GM12891 (cell line): ENCODE data around the gene LAMA2.

Source experiments
- DNase-seq: peaks from one replicate; pipeline ENCODE4 v3.0.0; 2011; ENCODE audit warnings: low spot score; ENCODE audit not compliant: insufficient read length
- FAIRE-seq: peaks from 2 replicates; lab custom pipeline; 2011; peaks lifted over from hg19 to GRCh38; lab: Jason Lieb, UNC
- PAX5 ChIP-seq: IDR thresholded peaks from 2 replicates; pipeline ENCODE4 v1.6.1; 2011; ENCODE audit warnings: low read length, moderate library complexity, mild to moderate bottlenecking; ENCODE audit not compliant: insufficient read depth, severe bottlenecking
- POLR2A ChIP-seq: IDR thresholded peaks from 2 replicates; pipeline ENCODE4 v1.6.1; 2011; ENCODE audit warnings: low read depth, low read length, control low read depth
- POLR2AphosphoS5 ChIP-seq: IDR thresholded peaks from 2 replicates; pipeline ENCODE4 v1.6.1; 2011; ENCODE audit warnings: low read depth, low read length, control low read depth
- POU2F2 ChIP-seq: IDR thresholded peaks from 2 replicates; pipeline ENCODE4 v1.6.1; 2011; ENCODE audit warnings: low read depth, mild to moderate bottlenecking, control low read depth, low read length, moderate library complexity
- SPI1 ChIP-seq: IDR thresholded peaks from 2 replicates; pipeline ENCODE4 v1.6.1; 2011; ENCODE audit warnings: low read depth, low read length, control low read depth
- TAF1 ChIP-seq: IDR thresholded peaks from 2 replicates; pipeline ENCODE4 v1.6.1; 2011; ENCODE audit warnings: low read depth, low read length, control low read depth

Gene LAMA2

DNA sequence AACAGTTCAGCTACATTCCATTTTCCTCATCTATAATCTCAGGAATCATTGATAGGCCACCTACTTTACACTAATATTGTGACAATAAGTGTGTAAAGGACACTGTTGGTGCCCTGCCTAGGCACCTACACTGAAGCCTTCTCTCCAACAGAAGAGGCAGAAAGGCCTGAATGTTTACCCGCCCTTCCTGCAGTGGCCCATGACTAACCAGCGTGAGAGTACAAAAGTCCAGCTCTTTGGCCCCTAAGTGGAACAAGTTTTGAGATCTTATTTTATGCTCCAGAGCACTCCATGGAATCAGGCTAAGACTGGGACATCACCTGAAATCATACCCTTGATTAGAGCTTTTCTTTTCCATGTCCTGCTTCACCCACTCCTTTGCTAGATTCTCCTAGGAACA lies 467.3 kb downstream of the LAMA2 start:
- no peak for TF ChIP-seq POLR2AphosphoS5
- no peak for TF ChIP-seq POLR2A
- no peak for TF ChIP-seq POU2F2
- no peak for TF ChIP-seq SPI1
- TF ChIP-seq PAX5, result no peak
- TF ChIP-seq TAF1, result no peak
- DNase-seq (no peak), FAIRE-seq (no peak)

- TF ChIP-seq PAX5, result no peak
- no peak for TF ChIP-seq POLR2AphosphoS5
- no peak for TF ChIP-seq SPI1
- no peak for TF ChIP-seq TAF1
- no peak for TF ChIP-seq POU2F2
- TF ChIP-seq POLR2A, result no peak
- FAIRE-seq (no peak), DNase-seq (no peak)
These were observed 468.9 kb downstream of the LAMA2 start for GRCh38 chr6:129351807-129352206.

- DNase-seq, result no peak
- TF ChIP-seq SPI1 (no peak), TAF1 (no peak), POLR2AphosphoS5 (no peak), POU2F2 (no peak), PAX5 (no peak), POLR2A (no peak)
- no peak for FAIRE-seq
These were observed 470.1 kb downstream of the LAMA2 start for GRCh38 chr6:129353067-129353466.

DNA sequence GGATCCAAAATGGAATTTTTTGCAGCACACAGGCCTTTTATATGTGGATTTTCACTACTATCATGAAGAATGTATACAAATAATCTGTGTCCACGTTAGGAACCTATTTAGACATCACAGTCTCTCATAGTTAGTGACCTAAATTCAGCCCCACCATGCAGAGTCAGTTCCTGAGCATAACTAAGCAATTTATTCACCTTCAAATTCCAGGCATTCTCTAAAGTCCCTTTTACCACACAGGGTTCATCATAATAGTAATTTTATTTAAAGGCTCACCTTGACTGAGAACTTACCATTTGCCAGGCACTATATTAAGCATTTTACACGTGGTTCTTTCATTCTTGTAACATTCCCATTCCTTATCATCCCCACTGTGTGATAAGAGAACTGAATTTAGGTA lies 473.2 kb downstream of the LAMA2 start:
- no peak for TF ChIP-seq PAX5
- TF ChIP-seq POLR2A, result no peak
- no peak for TF ChIP-seq POLR2AphosphoS5
- no peak for TF ChIP-seq POU2F2
- no peak for TF ChIP-seq TAF1
- FAIRE-seq (no peak), DNase-seq (no peak)

DNA sequence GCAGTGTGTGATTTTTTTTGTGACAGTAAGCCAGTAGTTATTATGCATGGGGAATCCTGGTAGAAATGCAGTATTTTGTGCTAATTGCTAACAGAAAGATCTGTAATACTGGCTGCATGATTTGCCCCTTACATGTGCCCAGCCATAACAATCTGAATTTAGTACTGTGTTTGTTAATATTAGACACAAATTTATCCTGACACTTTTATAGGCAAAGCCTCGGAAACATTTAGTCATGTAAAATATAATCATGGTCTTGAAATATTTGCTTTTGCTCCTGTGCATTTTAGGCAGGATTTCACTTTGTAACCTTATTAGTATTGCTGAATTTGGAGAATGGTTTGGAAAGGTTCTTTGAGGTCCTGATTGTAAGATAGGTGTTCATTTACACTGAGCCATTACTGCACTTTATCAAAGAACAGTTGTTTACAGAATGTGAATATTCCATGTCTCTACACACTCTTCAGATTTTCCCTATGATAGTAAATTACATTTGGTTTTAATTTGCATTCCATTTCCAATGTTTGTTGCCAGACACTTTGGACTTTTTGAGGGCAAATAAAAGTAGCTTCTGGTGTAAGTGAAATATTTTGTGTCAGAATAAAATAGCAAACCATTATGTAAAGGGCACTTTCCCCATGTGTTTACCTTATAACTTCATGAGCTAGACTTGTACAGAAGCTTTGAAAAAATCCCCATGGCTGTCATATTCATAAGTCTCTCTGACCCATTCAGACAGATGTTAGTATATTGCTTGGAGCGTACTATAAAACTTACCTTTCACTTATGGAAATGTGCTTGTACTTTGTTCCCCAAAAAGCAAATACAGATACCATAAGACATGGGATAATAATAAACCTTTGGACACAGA lies 477.1 kb downstream of the LAMA2 start:
- no peak for DNase-seq
- TF ChIP-seq TAF1 (no peak), POU2F2 (no peak), PAX5 (no peak), POLR2AphosphoS5 (no peak), POLR2A (no peak), SPI1 (no peak)
- FAIRE-seq, result no peak

DNA sequence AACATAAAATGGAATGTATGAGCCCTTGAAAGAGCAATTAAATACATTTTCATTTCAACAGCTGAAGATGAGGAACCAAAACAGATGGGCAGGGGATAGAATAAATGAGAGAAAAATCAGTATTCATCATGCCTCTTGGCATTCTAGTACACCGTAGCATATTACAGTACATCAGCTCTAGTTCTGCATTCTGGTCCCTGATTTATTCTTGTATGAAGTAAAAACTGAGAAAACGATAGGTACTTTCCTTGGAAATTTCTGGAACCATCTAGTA lies 477.7 kb downstream of the LAMA2 start:
- DNase-seq (no peak), FAIRE-seq (no peak)
- no peak for TF ChIP-seq PAX5
- TF ChIP-seq POLR2AphosphoS5, result no peak
- no peak for TF ChIP-seq POLR2A
- TF ChIP-seq TAF1, result no peak
- TF ChIP-seq SPI1, result no peak
- TF ChIP-seq POU2F2, result no peak

DNA sequence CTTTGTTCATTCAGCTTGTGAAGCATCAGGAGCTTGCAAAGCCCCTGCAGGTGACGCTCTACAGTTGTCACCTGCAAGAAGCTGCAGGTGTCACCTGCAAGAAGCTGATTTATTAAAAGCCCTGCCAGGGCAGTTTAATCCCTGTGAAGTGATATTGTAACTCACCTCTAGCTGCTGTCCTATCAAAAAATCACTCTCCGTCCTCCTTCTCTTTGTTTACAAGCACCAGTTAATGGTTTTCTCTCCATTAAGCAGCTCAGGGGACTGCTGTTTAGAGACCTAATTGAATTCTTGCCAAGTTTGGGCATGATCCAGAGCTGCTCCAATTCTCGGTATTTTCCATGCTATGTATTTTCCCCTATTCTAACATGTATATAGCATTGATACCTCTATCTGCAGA lies 481.1 kb downstream of the LAMA2 start:
- no peak for DNase-seq
- TF ChIP-seq TAF1, result no peak
- FAIRE-seq, result no peak

GRCh38 chr6:129364767-129365166 lies 481.8 kb downstream of the LAMA2 start:
- FAIRE-seq (no peak), DNase-seq (no peak)
- TF ChIP-seq POU2F2 (no peak), PAX5 (no peak), TAF1 (no peak), POLR2AphosphoS5 (no peak), SPI1 (no peak), POLR2A (no peak)

DNA sequence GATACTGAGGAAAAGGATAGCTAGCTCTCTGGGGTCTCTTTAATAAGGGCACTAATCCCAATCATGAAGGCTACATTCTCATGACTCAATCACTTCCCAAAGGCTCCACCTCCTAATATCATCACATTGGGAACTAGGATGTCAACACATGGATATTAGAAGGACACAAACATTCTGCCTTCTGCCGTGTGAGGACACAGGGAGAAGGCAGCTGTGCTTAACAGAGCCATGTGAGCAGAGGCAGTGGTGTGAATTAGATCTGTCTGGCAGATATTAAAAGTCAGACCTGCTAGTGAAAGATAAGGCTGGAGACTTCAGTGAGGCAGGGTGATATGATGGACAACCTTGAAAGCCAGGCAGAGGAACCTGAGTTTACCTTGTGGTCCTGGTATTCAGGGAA lies 485.1 kb downstream of the LAMA2 start:
- FAIRE-seq (no peak), DNase-seq (no peak)
- TF ChIP-seq TAF1 (no peak), POLR2AphosphoS5 (no peak), PAX5 (no peak), SPI1 (no peak), POLR2A (no peak), POU2F2 (no peak)

DNA sequence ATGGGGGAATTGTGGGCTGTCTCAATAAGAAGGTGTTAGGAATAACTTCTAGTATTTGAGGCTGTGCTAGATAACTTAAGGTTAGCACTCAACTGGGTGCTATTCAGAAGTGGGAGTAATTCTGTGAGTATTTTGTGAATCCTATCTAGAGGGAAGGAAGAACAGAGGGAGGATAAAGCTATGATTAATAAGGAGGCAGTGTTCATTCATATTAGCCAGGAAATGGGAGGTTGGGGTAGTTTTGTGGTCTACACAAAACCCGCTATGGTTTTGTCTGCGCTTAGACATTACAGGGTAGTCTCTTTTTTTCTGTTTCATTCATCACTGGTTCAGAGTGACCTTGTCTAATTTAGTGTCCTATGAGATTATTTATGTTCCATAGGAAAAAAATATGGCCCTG lies 486.0 kb downstream of the LAMA2 start:
- no peak for TF ChIP-seq PAX5
- TF ChIP-seq POLR2AphosphoS5, result no peak
- TF ChIP-seq POLR2A, result no peak
- no peak for FAIRE-seq
- DNase-seq, result no peak

DNA sequence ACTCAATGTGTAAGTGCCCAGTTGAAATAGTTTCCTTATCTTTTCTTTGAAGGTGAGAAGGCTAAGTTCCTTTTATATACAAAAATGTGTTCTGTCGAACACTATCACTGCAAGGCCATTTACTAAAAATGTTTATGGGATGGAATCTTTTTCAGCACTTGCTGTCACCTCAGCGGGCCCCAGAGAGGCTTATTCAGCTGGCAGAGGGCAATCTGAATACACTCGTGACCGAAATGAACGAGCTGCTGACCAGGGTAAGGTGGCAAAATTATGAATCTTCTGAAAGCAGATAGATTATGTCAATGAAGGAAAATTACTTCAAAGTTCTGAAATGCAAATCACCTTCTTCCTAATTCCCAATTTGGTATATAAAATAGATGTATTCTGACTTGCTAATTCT lies 486.8 kb downstream of the LAMA2 start:
- TF ChIP-seq SPI1 (no peak), POU2F2 (no peak), PAX5 (no peak), TAF1 (no peak), POLR2A (no peak), POLR2AphosphoS5 (no peak)
- FAIRE-seq (no peak), DNase-seq (no peak)
